Activated CD8-positive, alpha-beta memory T cell treated with anti-CD3 and anti-CD28 coated beads for 1 hour (primary cell): ENCODE measurements around the gene IL12B.
"Not testable (repeated sequence)": the region's sequence is repeated elsewhere in the genome, so short reads cannot be mapped to it uniquely, and the experiment has no call there.

Experiments
- DNase-seq, 2 donors: peaks; one replicate each; pipeline ENCODE4 v3.0.0-alpha.2; 2020; ENCODE audit warnings: low read depth in 1 of 2; ENCODE audit errors: extremely low read depth in 1 of 2

IL12B gene

DNA sequence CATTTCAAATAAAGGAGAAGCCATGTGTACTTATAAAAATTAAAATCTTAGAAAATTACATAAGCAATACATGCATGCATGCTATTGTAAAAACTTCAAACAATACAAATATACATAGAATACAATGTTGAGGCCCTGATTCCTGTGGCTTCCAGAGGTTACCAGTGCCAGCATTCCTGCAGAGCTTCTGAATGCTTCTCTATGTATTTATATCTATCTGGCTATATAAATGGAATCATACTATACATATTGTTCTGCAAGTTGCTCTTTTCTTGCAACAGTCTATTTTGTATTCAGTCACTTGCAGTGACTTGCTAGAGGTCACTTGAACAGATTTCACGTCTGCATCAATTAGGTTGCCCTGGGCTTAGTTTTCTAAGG, 3.2 kb upstream of the IL12B start:
- no peak for DNase-seq

DNA sequence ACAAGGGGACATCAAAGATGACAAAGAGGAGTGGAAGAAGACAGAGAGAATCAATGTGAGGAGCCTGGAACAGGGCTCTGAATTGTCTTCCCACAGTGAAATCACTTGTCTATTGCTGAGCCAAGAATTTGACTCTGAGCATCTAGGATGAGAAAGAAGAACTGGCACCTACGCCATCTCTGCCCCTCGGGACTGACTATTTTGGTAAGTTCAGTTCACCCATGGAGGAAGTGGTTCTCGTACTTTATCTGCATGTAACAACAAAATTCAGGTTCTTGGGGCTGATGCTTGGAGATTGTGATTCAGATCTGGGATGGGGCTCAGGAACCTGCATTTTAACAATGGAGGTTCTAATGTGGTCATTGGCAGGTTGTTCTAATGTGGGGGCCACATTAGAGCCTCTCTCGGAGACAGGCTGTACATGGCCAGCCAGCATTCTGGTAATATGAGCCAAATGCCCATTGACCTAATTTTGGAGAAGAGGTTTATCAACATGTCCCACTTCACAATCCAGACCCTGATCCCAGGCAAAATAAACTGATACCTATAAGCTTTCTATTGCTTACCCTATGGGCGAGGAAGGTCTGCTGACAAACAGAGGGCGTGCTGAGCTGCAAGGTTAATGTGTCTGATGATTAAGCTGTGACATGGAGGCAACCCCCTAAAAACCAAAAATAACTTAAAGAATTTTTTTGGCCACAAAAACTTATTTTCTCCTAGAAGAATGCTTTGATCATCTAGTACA, 2.7 kb upstream of the IL12B start:
- no peak for DNase-seq

DNA sequence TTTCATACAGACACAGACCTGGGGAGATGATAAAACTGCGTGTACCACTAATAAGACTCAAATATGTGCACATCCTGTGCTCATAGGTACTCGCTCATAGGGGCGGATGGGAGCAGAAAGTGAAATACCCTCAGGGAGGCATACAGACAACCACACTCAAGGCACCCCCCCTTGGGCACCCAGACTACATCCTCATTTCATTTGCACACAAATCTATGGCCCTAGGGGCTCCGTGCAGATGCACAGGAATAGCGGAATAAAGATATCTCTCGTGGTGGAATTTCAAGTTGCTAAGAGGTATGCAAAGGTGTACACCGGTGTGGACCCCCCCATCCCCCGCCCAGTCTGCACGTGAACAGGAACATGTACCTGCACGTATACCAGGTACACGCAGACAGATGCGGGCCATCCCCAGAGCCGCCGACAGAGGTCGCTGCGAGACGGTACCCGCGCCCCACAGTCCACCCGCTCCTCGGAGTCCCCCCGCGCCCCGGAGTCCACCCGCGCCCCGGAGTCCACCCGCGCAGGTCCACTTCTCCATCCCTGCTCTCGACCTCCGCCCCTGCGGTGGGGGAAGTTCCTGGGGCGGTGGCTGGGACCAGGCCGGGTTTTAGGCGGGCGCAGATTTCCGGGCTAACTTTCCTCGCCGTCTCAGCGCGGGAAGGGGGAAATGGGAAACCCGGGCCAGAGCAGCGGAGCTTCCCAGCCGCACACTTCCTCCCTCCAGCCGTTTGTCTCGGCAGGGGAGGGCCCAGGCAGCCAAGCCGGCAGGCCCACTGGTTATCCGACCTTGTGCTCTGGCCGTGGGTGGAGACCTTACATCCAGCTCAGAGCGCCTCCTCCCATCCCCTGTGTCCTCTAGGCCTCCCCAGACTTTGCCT, 1.0 kb upstream of the IL12B start:
- DNase-seq, result peak; percentile 38 to 69

DNA sequence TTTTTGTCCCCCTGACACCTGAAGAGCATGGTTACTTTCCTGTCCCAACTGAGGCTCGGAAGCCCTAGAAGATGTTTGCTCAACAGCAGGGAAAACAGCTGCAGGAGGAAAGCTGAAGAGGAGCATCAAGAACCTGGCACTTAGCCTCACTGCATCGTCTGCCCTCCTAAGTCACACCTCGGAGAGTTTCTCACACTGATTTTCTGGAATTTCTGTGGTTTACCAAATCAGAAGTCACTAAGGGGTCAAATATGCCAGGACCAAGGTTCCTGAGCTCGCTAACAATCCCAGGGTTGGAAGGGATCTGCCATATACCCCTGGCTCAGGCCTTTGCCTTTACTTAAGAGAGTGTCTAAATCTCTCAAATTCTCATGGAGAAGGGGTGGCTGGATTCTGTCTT, 5.3 kb downstream of the IL12B start:
- no peak for DNase-seq

DNA sequence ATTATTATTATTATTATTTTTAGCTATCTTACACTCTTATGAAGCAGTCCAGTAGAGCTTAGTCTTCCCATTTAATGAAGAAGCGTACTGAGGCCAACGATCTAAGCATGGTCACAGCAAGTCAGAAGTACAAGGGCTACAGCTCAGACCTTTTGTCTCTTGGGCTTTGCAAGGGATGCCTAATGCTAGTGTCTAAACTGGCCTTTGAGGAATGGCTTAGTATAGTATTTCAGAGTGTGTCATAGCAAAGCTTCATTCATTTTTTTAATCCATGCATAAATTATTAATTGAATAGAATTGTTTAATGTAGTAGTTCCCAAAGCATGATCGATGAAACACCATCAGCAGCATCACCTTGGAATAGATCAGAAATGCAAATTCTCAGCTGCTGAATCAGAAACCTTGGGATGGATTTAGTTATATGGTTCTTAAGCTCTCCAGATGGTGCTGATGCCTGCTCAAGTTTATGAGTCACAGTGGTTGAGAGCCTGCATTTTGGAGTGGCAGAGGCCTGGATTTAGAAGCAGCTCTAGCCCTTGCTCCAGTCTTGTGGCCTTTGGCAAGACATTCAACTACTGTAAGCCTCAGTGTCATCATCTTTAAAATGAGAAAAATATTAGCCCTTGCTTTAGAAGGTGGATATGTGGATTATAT, 6.1 kb downstream of the IL12B start:
- no peak for DNase-seq

DNA sequence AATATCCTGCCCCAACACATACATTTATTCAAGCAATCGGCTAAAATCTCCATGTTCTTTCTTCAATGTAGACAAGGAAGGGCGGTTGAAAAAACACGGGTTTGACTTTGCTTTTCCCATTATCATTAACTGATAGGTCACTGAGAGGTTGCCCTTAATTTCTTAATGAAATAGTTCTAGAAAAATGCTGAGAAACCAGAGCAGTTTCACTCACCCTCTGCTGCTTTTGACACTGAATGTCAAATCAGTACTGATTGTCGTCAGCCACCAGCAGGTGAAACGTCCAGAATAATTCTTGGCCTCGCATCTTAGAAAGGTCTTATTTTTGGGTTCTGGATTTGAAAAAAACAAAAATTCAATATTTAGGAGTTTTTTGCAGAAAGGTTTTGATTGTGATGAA, 8.1 kb downstream of the IL12B start:
- DNase-seq, result no peak

DNA sequence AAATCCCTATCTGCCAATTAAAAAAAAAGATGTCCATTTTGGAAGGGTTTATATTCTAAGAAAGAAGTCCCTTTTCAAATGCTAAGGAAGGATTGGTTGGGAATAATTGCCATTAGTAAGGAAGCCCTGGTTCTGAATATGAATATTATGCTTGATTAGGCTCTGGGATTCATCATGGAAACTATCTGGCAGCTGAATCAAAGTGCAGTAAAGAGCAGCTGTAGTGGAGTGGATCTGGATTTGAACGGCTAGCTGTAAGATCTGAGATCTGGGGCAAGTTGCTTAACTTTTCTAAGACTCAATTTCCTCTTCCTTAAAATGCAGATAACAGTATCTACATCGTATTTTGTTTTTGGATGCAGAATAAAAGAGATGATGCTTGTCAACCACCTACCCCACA, 10.5 kb downstream of the IL12B start:
- no peak for DNase-seq

DNA sequence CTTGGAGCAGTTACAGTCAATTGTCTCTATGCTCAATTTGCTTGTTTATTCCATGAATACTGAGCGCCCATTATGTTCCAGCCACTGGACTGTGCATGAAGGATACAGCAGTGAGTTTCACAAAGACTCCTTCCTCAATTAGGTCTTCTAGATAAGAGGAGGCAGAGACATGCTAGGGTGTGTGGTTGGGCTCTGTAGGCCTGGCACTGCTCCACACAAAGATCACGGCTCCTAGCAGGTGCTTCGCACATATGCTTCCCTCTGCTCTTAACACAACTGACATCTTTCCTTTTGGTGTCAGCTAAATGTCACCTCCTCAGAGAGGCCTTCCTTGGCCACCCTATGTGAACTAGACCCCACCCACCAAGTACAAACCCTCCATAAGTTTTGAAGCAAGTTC, 10.9 kb downstream of the IL12B start:
- DNase-seq, result no peak

DNA sequence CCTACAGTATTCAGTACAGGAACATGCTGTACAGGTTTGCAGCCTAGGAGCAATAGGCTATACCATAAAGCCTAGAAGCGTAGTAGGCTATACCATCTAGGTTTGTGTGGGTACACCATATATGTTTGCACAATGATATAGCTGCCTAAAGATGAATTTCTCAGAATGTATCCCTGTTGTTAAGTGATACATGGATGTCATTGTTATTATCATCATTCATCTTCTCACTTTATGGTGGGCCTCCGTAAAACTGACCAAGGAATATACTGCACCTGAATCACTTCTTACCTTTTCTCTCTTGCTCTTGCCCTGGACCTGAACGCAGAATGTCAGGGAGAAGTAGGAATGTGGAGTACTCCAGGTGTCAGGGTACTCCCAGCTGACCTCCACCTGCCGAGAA, 11.8 kb downstream of the IL12B start:
- no peak for DNase-seq

DNA sequence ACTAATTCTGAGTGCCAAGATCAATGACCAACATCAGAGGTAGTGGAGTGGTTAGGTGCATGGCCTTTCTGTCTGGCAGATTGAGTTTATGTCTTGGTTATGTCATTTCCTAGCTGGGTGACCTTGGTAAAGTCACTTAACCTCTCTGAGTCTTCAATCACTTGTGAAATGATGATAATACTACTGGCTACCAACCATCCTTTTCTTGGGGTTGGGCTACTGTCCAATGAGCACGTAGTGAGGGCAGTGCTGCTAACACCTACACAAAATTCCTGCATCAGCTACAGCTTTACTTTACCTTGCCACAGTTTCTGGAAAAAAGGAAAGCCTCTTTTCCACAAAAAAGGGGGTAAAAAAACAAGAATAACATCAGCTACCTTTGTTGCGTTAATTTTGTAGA, 12.4 kb downstream of the IL12B start:
- no peak for DNase-seq

DNA sequence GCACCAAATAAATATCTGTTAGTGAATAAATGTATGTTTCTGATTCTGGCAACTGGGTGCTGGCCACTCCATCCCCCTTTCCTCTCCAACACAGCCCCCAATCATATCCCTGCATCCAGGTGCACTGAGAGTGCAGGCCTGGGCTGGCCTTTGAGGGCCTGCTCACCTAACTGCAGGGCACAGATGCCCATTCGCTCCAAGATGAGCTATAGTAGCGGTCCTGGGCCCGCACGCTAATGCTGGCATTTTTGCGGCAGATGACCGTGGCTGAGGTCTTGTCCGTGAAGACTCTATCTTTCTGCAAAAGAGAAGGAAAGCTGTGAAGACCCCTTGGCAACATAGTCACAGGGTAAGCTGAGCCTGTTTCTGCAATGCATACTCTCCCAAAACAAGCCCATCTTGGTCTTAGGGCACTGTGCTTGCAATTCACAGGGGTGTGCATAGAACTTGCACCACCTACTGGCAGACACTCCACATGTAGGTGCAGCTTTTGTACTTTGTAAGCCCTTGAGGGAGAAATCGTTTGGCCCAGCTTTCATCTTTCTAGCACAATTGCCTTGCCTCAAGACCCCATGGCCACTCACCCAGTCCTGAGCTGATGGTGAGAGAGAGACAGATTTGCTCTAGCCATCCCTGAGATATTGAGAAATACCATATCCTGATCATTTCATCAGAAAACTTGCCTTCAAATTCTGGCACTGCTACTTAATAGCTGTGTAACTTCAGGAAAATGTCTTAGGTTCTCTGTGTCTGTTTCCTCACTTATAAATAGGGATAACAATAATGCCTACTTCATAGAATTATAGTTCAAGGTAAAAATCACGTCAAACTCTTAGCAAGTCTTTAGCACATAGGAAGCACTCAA, 13.5 kb downstream of the IL12B start:
- no peak for DNase-seq

DNA sequence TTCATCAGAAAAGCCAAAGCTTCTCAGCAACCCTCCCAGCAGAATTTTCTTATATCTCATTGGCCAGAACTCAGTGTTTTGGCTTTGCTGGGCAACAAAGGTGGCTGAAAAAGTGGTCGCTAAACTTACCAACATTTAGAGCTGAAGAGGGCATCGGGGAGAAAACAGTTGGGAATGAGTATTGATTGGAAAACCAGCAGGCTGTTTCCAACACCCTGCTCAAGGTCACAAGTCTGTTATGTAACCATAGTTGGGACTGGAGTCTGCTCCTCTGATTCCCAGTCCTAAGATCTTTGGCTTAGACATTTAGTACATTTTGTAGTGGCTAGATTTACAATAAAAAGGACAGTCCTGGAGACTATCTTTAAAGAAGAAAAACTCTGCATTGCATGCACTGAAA, 17.1 kb downstream of the IL12B start:
- no peak for DNase-seq

DNA sequence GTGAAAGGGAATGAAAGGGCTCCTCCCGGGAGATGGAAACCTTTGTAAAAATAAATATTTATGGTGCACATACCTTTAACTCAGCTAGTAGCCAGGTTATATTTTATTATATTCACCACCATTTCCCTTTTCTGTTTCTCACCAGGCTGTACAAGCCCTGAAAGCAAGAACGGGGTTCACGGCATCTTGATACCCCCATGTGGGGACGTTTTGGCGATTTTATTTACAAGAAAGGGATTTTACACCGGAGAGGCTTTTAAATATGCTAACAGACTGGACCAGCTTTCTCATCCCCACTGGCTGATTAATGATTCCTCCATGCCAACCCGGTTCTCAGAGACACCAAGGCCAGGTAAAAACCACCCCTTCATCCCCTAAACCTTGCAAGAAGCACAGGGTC, 19.2 kb downstream of the IL12B start:
- no peak for DNase-seq

DNA sequence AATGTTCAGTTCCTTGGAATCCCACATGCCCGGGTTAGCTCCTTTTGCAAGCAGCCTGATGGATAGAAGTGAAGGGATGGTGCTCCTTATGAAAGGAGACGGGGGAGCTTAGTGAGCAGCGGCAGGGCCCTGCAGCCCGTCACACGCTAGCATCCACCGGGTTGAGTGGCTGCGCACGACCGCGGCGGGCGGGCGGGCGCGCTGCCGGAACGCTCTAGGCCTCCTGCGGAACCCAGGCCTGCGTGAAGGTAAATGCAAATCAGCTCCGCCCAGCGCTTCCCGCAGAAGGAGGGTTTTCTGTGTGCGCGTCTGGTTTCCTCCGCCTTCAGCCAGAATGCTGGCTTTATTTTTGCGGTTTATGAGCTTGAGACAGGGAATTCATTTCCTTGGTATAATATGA, 19.8 kb downstream of the IL12B start:
- no peak for DNase-seq

DNA sequence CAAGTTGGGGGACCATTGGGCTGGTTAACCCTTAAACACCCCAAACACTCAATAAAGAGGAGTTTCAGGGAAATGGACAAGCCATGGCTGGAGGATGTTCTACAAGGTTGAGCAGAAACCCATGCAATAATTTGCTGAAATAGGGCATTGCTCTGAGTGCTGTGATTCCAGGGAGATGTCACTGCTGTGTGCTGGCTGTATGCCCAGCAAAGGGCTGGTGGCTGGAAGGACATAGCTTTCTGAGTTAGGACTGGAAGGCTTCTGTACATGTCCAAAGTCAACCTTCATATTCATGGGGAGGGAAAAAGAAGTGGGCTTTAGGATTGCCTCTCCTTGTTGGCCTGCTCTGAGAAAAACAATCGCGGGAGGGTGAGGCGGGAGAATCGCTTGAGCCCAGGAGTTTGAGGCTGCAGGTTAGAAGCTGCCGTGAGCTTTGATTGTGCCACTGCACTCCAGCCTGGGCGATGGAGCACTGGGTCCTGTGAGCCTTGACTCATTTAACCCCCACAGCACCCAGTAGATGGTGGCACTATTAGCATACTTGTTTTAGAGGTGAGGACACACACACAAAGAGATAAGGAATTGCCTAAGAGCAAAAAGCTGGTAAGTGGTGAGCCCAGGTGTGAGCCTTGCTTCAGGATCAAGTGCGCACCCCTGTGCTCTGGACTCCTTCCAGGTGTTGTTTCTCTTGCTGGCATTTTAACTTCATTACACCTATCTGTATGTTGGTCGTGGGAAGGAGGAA, 20.4 kb downstream of the IL12B start:
- no peak for DNase-seq

DNA sequence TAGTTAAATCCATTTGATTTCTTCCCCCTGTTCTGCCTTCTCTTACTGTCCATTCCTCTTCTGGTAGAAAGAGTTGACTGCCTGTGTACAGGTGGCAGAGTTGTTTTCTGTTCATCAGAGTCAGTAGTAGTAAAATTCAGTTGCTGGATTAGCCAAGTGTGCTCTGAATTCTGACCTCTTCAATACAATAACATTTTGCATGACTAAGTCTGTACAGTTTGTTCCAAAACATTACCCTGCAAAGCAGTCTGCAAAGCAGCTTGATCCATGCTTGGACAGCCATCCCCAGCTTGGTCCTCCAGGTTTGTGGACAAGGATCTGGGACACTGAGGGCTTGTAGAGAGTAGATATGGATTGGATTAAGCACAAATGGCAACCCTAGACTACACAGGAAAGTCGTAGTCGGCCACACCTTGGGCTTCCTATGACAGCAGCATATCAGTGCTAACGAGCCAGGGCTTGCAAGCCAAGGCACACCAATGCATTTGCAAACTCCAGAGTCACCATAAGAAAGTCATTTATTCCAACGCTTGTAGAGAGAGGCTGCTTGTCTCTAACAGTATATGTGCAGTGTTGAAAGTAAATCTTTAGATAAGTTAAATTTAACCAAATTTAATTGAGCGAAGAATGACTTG, 25.2 kb downstream of the IL12B start:
- no peak for DNase-seq

DNA sequence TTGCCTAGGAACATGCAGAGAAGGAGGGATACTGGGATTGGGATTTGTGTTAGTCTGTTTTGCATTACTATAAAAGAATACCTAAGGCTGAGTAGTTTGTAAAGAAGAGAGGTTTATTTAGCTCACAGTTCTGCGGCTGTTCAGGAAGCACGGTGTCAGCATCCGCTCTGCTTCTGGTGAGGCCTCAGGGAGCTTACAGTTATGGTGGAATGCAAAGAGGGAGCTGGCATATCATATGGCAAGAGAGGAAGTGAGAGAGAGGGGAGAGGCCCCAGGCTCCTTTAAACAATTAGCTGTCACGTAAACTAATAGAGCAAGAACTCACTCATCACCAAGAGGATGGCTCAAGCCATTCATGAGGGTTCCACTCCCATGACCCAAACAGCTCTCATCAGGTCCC, 27.0 kb downstream of the IL12B start:
- no peak for DNase-seq

DNA sequence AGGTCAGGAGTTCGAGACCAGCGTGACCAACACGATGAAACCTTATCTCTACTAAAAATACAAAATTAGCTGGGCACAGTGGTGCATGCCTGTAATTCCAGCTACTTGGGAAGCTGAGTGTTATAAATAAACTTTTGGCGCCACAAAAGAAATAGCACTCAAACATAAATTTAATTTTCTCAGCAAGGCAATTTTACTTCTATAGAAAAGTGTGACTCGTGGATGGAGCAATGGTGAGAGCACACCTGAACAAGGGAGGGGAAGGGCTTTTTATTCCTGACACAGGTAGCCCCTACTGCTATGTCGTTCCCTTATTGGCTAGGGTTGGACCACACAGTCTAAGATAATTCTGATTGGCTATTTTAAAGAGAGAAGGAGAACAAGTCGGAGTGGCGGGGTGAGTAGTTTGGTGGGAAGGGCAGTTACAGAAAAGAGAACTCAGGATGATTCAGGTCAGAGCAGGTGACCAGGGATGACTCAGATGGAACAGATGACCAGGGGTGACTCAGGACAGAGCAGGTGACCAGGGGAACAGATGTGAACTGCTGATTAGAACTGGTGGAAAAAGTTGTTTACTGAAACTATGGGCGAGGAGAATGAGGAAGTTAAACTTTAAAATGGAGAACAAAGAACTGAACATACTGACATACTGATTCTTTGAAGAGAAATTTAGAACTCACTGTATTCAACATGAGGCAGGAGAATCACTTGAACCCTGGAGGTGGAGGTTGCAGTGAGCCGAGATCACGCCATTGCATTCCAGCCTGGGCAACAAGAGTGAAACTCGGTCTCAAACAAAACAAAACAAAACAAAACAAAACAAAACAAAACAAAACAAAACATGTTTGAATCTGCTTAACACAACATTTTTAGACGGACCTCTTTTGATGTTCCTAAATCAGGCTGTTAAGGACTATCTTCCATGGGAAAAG, 28.1 kb downstream of the IL12B start:
- DNase-seq, result not testable (repeated sequence)

DNA sequence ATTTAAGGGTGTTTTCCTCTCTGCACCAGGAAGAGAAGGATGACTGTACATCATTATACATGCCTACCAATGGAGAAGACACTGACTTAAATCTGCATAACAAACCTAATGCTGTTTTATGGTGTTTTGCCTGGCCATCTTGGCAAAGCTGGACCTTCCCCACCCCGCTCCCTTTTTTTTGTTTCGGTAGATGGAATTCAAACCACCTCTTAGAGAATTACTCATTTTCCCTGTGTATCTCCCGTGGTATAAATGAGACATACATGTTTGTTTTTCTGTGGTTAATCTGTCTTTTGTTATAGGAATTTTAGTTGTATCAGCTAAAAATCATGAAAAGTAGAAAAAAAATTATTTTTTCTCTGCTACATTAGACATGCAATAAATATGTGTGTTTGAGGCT, 28.8 kb downstream of the IL12B start:
- no peak for DNase-seq
